Lower lobe of right lung (tissue), 2 donors: ENCODE data around the gene OR2AJ1. TPM values are rescaled to one million over a fixed set of nuclear protein-coding genes. Genes with fewer than 3 reads are reported as not detected.

Experiments used
- ATAC-seq, 2 donors: fragments of 200-7000 bp; cut with Tn5 transposase; one replicate each; pipeline ENCODE4 v1.9.1; 2020 to 2022; ENCODE audit warnings: mild to moderate bottlenecking in 2 of 2, moderate library complexity in 2 of 2
- DNase-seq: peaks from one replicate; pipeline ENCODE4 v3.0.0-alpha.2; 2020
- H3K27ac ChIP-seq: fragments of 200-600 bp; one replicate; pipeline ENCODE4 v1.8.0; 2022
- H3K27me3 ChIP-seq: fragments of 200-600 bp; one replicate; pipeline ENCODE4 v1.8.0; 2022; ENCODE audit warnings: low read depth
- H3K36me3 ChIP-seq: fragments of 200-600 bp; one replicate; pipeline ENCODE4 v1.8.0; 2022; ENCODE audit warnings: mild to moderate bottlenecking
- H3K4me1 ChIP-seq: fragments of 200-600 bp; one replicate; pipeline ENCODE4 v1.8.0; 2022
- H3K4me3 ChIP-seq: fragments of 200-600 bp; one replicate; pipeline ENCODE4 v1.8.0; 2022; ENCODE audit warnings: mild to moderate bottlenecking
- H3K9me3 ChIP-seq: fragments of 200-600 bp; one replicate; pipeline ENCODE4 v1.8.0; 2022
- CTCF ChIP-seq: fragments of 200-600 bp; IDR thresholded peaks from one replicate; pipeline ENCODE4 v1.8.0; 2022; ENCODE audit warnings: antibody characterized with exemption, mild to moderate bottlenecking
- intact Hi-C: fragments of 100-400 bp; cut with DNase I; formaldehyde crosslinking; loops from one replicate; pipeline ENCODE4 v1.11.0; 2022
- total RNA-seq: library from RNA; stranded (reverse); fragmentation: NEBNext Ultra II Directional; extraction: Animal tissue kit (Norgen Biotek cat#: 25700); gene quantifications from one replicate; pipeline ENCODE4 v1.2.1, GENCODE V29; 2021
- donor health status: DM: no; HTN: yes; CAD: no; lungs with severe emphysema.

The OR2AJ1 gene
- total RNA-seq, 1 donor from 2014 or later = not detected

- H3K4me1 ChIP-seq = no peaks in the 10 kb centered on the region
- no peak for TF ChIP-seq CTCF
- intact Hi-C loops = no loop called here
- H3K27me3 ChIP-seq = no peaks in the 10 kb centered on the region
- no peaks in the 10 kb centered on the region for H3K36me3 ChIP-seq
- no peak for ATAC-seq
- no peak overlapping the region for H3K4me3 ChIP-seq
- DNase-seq = no peak
- H3K9me3 ChIP-seq = no peaks in the 10 kb centered on the region
- no peak overlapping the region for H3K27ac ChIP-seq
Observed at GRCh38 chr1:247913786-247914185, 10.9 kb upstream of the OR2AJ1 start.

- H3K9me3 ChIP-seq = no peaks in the 10 kb centered on the region
- H3K4me1 ChIP-seq = no peaks in the 10 kb centered on the region
- H3K36me3 ChIP-seq = no peaks in the 10 kb centered on the region
- no peak for TF ChIP-seq CTCF
- DNase-seq (no peak), ATAC-seq (no peak)
- no peaks in the 10 kb centered on the region for H3K27me3 ChIP-seq
- no peak overlapping the region for H3K27ac ChIP-seq
- H3K4me3 ChIP-seq = no peak overlapping the region
- intact Hi-C loops = no loop called here
Observed at GRCh38 chr1:247914941-247915662, 9.6 kb upstream of the OR2AJ1 start.

GRCh38 chr1:247919952-247920351 lies 4.7 kb upstream of the OR2AJ1 start, which contains the start of gene OR2T8:
Gene OR2T8 (plus strand): TSS chr1:247920252. CDS start chr1:247921018, 766 bp downstream.
- Histone ChIP-seq H3K36me3 (no peaks in the 10 kb centered on the region), H3K27ac (no peak within 1 kb of the TSS), H3K9me3 (no peaks in the 10 kb centered on the region), H3K27me3 (no peaks in the 10 kb centered on the region), H3K4me3 (no peak within 1 kb of the TSS), H3K4me1 (no peaks in the 10 kb centered on the region)
- TF ChIP-seq CTCF = no peak
- no peak for ATAC-seq
- intact Hi-C loops = no loop called here
- DNase-seq = no peak

GRCh38 chr1:247923941-247924340 lies 748 bp upstream of the OR2AJ1 start:
- Histone ChIP-seq H3K4me1 (no peaks in the 10 kb centered on the region), H3K9me3 (no peaks in the 10 kb centered on the region), H3K36me3 (no peaks in the 10 kb centered on the region), H3K4me3 (no peak overlapping the region), H3K27ac (no peak overlapping the region), H3K27me3 (no peaks in the 10 kb centered on the region)
- ATAC-seq = no peak
- no peak for TF ChIP-seq CTCF
- no peak for DNase-seq
- intact Hi-C loops = no loop called here

GRCh38 chr1:247933989-247934388 lies 9.3 kb downstream of the OR2AJ1 start:
- intact Hi-C loops = no loop called here
- Histone ChIP-seq H3K27ac (no peak overlapping the region), H3K4me1 (no peaks in the 10 kb centered on the region), H3K27me3 (peaks cover 5% of the 10 kb centered on the region), H3K4me3 (no peak overlapping the region), H3K36me3 (no peaks in the 10 kb centered on the region), H3K9me3 (no peaks in the 10 kb centered on the region)
- no peak for TF ChIP-seq CTCF
- ATAC-seq (no peak), DNase-seq (no peak)
